ENCODE measurements around the gene SCNN1A. TPM values are rescaled to one million over a fixed set of nuclear protein-coding genes. Genes with fewer than 3 reads are reported as not detected.
A peak's percentile ranks its signal among the peaks of the same experiment; 100 is the strongest.

Gene SCNN1A
- total RNA-seq, 1 donor = 0.36 TPM

- Histone ChIP-seq H2AFZ (ENCODE audit: low read length) (no peak overlapping the region), H3K4me2 (ENCODE audit: insufficient read depth, low read length) (no peak overlapping the region), H3K4me1 (ENCODE audit: insufficient read depth, low read length) (peaks cover 10% of the 10 kb centered on the region), H3K27me3 (ENCODE audit: insufficient read depth, low read length) (peaks cover under 1% of the 10 kb centered on the region), H3K36me3 (ENCODE audit: insufficient read depth, low read length) (no peaks in the 10 kb centered on the region), H4K20me1 (ENCODE audit: insufficient read depth, low read length) (no peaks in the 10 kb centered on the region), H3K4me3 (ENCODE audit: insufficient read depth, low read length) (no peak overlapping the region), H3K9me3 (ENCODE audit: low read depth, low read length) (no peaks in the 10 kb centered on the region), H3K27ac (ENCODE audit: low read depth, low read length) (no peak overlapping the region), H3K79me2 (ENCODE audit: insufficient read depth, low read length) (no peaks in the 10 kb centered on the region)
- peak; percentile 71 for DNase-seq (ENCODE audit: insufficient read length, low spot score, missing footprints)
- no peak for TF ChIP-seq CTCF (IDR thresholded peaks at IDR 0.05; ENCODE audit: extremely low read depth, low read depth, low read length)
Measured at GRCh38 chr12:6360578-6361490, 14.5 kb downstream of the SCNN1A start.

GRCh38 chr12:6360080-6360571 is 15.2 kb downstream of the SCNN1A start:
- Histone ChIP-seq H3K4me1 (ENCODE audit: insufficient read depth, low read length) (peaks cover 10% of the 10 kb centered on the region), H3K27me3 (ENCODE audit: insufficient read depth, low read length) (peaks cover 2% of the 10 kb centered on the region), H3K9me3 (ENCODE audit: low read depth, low read length) (no peaks in the 10 kb centered on the region), H3K79me2 (ENCODE audit: insufficient read depth, low read length) (no peaks in the 10 kb centered on the region), H2AFZ (ENCODE audit: low read length) (no peak overlapping the region), H3K4me3 (ENCODE audit: insufficient read depth, low read length) (no peak overlapping the region), H3K4me2 (ENCODE audit: insufficient read depth, low read length) (no peak overlapping the region), H3K27ac (ENCODE audit: low read depth, low read length) (no peak overlapping the region), H4K20me1 (ENCODE audit: insufficient read depth, low read length) (no peaks in the 10 kb centered on the region), H3K36me3 (ENCODE audit: insufficient read depth, low read length) (no peaks in the 10 kb centered on the region)
- TF ChIP-seq CTCF (IDR thresholded peaks at IDR 0.05; ENCODE audit: extremely low read depth, low read depth, low read length) = no peak
- peak; percentile 39 for DNase-seq (ENCODE audit: insufficient read length, low spot score, missing footprints)

GRCh38 chr12:6358881-6359280 is 16.5 kb downstream of the SCNN1A start:
- Histone ChIP-seq H3K27ac (ENCODE audit: low read depth, low read length) (no peak overlapping the region), H3K9me3 (ENCODE audit: low read depth, low read length) (no peaks in the 10 kb centered on the region), H3K27me3 (ENCODE audit: insufficient read depth, low read length) (peaks cover 2% of the 10 kb centered on the region), H3K4me2 (ENCODE audit: insufficient read depth, low read length) (no peak overlapping the region), H2AFZ (ENCODE audit: low read length) (no peak overlapping the region), H3K36me3 (ENCODE audit: insufficient read depth, low read length) (no peaks in the 10 kb centered on the region), H3K4me3 (ENCODE audit: insufficient read depth, low read length) (no peak overlapping the region), H3K79me2 (ENCODE audit: insufficient read depth, low read length) (no peaks in the 10 kb centered on the region), H3K4me1 (ENCODE audit: insufficient read depth, low read length) (peaks cover 10% of the 10 kb centered on the region), H4K20me1 (ENCODE audit: insufficient read depth, low read length) (no peaks in the 10 kb centered on the region)
- DNase-seq (ENCODE audit: insufficient read length, low spot score, missing footprints) = no peak
- TF ChIP-seq CTCF (IDR thresholded peaks at IDR 0.05; ENCODE audit: extremely low read depth, low read depth, low read length) = no peak

GRCh38 chr12:6356374-6356820 is 19.0 kb downstream of the SCNN1A start:
- DNase-seq (ENCODE audit: insufficient read length, low spot score, missing footprints) = peak; percentile 67
- Histone ChIP-seq H3K4me3 (ENCODE audit: insufficient read depth, low read length) (no peak overlapping the region), H3K27me3 (ENCODE audit: insufficient read depth, low read length) (peaks cover 2% of the 10 kb centered on the region), H3K9me3 (ENCODE audit: low read depth, low read length) (no peaks in the 10 kb centered on the region), H3K27ac (ENCODE audit: low read depth, low read length) (no peak overlapping the region), H2AFZ (ENCODE audit: low read length) (no peak overlapping the region), H3K79me2 (ENCODE audit: insufficient read depth, low read length) (no peaks in the 10 kb centered on the region), H3K36me3 (ENCODE audit: insufficient read depth, low read length) (no peaks in the 10 kb centered on the region), H3K4me1 (ENCODE audit: insufficient read depth, low read length) (no peaks in the 10 kb centered on the region), H3K4me2 (ENCODE audit: insufficient read depth, low read length) (no peak overlapping the region), H4K20me1 (ENCODE audit: insufficient read depth, low read length) (no peaks in the 10 kb centered on the region)
- TF ChIP-seq CTCF (IDR thresholded peaks at IDR 0.05; ENCODE audit: extremely low read depth, low read depth, low read length) = no peak

Measured in osteoblast (primary cell).